HG02623 (cell line): ENCODE measurements around the gene ZNF777.
"Not testable (repeated sequence)": the region's sequence is repeated elsewhere in the genome, so short reads cannot be mapped to it uniquely, and the experiment has no call there.

Experiments
- ATAC-seq: cut with Tn5 transposase; IDR thresholded peaks from one replicate; pipeline ENCODE4 v1.9.1; 2021; ENCODE audit warnings: moderate library complexity; ENCODE audit not compliant: unreplicated experiment

The ZNF777 gene

DNA sequence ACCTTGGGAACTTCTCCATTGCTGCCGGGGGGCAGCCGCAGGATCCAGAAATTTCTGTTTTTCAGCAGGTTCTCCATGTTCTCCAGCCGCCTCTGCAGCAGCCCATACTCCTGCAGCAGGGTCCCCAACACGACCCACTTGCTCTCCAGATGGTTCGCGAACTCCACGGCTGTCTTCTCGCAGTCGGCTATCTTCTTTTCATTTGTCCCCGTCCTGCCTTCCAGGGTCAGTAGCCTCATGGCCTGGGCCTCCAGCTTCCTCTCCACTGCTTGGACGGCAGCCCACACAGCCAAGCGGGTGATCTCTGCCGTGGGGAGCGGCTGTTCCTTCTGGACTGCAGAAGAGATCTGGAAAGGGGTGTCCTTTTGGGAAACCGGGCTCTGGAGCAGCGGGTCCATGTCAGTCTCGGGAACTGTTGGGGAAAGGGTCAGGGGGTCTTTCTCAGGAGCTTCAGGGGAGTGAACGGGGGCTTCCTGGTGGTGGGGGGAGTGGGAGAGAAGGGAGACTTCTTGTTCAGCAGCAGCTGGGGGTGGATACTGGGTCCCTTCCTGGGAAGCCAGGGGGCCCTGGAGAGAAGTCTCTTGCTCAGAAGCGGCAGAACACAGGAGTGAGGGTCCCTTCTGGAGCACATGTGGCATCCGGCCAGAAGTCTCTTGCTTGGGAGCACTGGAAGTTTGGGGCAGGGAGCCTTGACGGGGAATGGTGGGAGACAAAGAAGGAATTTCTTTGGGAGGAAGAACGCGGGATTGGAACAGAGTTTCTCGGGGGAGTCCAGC, 5.5 kb downstream of the ZNF777 start:
- no peak for ATAC-seq

GRCh38 chr7:149454750-149455149, 6.1 kb downstream of the ZNF777 start:
- ATAC-seq: no peak

GRCh38 chr7:149454006-149454405, 6.9 kb downstream of the ZNF777 start:
- ATAC-seq: no peak

GRCh38 chr7:149450821-149451220, 10.0 kb downstream of the ZNF777 start:
- ATAC-seq: no peak

- no peak for ATAC-seq
These were observed 11.0 kb downstream of the ZNF777 start for GRCh38 chr7:149449897-149450296.

DNA sequence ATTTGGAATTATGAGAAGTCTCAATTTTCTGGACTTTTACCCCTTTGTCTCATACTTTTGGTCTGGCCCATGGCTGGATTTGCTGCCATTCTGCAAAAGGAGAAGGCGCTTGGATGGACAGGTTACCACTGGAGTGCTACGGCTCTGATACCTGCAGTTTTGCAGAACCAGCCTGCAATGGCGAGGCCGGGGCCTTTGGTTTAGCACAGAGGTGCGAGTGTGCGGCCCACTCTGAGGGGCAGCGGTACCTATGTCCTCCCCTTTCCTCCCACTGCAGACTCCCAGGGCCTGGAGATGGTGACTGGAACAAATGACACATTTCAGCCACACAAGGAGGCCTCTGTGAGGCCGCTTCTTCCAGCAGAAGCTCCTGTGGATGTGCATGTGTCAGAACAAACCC, 11.9 kb downstream of the ZNF777 start:
- ATAC-seq: no peak

DNA sequence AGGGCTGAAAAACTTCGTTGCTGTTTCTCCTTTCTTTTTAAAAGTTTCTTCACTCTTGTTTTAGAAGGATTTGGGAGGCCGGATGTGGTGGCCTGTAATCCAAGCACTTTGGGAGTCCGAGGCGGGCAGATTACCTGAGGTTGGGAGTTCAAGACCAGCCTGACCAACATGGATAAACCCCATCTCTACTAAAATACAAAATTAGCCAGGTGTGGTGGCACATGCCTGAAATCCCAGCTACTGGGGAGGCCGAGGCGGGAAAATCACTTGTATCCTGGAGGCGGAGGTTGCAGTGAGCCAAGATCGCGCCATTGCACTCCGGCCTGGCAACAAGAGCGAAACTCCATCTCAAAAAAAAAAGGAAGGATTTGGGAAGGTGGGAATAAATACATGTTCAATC, 14.8 kb downstream of the ZNF777 start:
- not testable (repeated sequence) for ATAC-seq

DNA sequence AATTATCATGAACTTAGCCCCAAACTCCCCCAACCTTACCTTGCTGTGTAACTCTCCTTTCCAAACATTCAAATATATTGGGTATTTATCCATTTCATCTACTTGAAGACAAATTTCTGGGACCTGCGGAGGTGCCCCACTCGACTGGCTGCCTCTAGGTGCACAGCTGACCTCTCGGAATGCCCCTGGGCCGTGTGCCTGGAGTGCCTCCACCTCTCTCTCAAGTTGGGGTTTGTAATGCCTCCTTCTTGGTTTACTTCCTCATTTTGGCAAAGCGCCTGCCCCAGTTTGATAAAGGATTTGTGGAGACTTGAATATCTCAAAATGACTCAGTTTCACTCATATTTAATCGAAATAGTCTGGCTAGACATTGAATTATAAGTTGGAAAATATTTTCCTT, 16.6 kb downstream of the ZNF777 start:
- ATAC-seq: no peak

DNA sequence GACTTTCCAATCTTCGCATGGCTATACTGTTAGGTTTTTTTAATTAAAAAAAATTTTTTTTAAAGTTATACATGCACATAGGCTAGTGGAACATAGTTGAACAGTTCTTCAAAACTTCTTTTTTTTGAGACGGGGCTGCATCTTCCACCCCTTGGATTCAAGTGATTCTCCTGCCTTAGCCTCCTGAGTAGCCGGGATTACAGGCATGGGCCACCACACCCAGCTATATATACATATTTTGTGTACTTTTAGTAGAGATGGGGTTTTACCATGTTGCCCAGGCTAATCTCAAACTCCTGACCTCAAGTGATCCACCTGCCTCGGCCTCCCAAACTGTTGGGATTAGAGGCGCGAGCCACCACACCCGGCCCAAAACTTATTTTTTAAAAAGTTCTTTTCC, 17.3 kb downstream of the ZNF777 start:
- ATAC-seq: no peak

GRCh38 chr7:149442924-149443323, 17.9 kb downstream of the ZNF777 start:
- ATAC-seq: no peak

DNA sequence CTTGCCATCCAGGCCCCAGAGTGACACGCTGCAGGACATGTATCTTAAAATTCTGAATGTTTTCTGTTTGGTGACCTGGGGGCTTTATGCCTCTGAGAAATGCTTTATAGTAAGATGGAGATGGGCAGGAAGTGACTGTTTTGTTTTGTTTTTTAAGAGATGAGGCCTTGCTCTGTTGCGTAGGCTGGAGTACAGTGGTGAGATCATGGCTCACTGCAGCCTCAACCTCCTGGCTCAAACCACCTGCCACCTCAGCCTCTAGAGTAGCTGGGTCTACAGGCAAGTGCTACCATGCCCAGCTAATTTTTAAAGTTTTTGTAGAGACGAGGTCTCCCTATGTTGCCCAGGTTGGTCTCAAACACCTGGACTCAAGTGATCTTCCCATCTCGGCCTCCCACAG, 20.6 kb downstream of the ZNF777 start:
- no peak for ATAC-seq

GRCh38 chr7:149436358-149436757, 24.5 kb downstream of the ZNF777 start:
- ATAC-seq: no peak

DNA sequence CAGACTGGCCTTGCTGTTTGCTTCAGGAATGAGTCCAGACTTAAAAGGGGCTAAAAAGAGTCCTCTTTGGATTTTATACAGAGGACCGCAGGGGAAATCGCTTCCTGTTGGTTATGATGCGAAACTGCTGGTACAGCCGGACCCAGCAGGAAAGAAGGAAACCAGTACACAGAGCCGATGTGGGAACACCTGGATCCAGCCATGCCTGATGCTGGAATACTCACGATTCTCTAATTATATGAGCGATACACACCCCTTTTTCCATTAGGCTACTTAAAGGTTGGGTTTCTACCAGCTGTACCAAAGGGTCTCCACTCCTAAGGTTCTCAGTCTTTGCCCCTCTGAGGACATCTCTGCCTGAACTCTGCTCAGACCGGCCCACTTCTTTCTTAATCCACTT, 27.7 kb downstream of the ZNF777 start:
- no peak for ATAC-seq

DNA sequence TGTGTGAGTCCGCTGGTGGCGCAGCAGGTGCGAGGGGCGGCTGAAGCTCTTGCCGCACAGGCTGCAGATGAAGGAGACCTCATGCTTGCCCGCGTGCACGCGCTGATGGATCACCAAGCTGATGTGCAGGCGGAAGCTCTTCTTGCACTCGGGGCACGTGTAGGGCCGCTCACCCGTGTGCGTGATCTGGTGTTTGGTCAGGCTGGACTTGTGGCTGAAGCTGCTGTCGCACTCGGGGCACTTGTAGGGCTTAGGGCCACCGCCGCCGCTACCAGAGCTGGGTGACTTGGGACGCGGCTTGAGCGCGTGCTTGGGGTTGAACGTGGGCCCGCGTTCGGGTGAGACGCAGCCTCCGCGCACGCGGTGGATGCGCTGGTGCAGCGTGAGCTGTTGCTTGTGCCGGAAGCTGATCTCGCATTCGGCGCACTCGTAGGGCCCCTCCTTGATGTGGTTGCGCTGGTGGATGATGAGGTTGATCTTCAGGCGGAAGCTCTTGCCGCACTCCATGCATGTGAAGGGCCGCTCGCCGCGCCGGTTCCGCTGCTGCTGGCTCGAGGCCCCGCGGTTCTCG, 28.7 kb downstream of the ZNF777 start:
- ATAC-seq: no peak

GRCh38 chr7:149431486-149432120, 29.3 kb downstream of the ZNF777 start:
- no peak for ATAC-seq

DNA sequence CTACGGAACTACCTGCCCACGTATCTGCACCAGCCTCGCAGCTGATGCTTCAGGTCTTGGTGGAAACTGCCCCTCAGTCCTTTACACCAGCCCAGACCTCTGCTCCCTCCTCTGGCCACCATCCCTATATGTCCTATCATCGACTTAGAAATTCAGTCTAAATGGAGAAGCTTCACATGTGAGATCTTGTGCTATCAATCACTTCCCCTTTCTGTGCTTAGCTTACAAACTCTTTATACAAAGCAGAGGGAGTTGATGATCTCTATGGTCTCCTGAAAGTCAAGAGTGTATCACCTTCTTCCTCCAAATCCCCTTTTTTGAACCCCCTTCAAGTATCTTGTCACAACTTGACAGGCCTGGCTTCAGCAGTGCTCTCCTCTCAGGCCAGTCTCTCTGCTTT, 30.7 kb downstream of the ZNF777 start:
- no peak for ATAC-seq

DNA sequence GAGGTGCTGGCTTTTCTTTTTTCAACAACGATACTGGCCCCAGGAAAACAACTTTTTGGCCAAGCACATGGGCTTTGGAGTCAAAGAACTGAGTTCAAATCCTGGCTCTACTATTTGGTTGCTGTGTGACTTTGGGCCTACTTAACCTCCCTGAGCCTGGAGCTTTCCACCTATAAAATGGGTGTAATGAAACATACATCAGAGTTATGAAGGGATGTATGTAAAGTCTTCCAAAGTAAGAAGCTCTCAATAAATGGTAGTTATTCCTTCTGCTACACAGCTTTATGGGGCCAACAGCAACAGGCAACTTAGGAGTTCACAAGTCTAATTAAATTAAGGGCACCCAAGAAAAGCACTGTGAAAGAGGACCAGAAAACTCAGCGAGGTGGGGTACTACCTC, 33.0 kb downstream of the ZNF777 start:
- ATAC-seq: no peak

- ATAC-seq: no peak
These were observed 33.7 kb downstream of the ZNF777 start for GRCh38 chr7:149427096-149427680.

GRCh38 chr7:149423449-149424110, 37.3 kb downstream of the ZNF777 start:
- no peak for ATAC-seq

GRCh38 chr7:149422914-149423301, 38.0 kb downstream of the ZNF777 start:
- ATAC-seq: peak; percentile 3

GRCh38 chr7:149422162-149422913, 38.5 kb downstream of the ZNF777 start:
- peak; percentile 95 for ATAC-seq
